ENCODE measurements around the gene FUBP3.

Gene FUBP3, protein sequence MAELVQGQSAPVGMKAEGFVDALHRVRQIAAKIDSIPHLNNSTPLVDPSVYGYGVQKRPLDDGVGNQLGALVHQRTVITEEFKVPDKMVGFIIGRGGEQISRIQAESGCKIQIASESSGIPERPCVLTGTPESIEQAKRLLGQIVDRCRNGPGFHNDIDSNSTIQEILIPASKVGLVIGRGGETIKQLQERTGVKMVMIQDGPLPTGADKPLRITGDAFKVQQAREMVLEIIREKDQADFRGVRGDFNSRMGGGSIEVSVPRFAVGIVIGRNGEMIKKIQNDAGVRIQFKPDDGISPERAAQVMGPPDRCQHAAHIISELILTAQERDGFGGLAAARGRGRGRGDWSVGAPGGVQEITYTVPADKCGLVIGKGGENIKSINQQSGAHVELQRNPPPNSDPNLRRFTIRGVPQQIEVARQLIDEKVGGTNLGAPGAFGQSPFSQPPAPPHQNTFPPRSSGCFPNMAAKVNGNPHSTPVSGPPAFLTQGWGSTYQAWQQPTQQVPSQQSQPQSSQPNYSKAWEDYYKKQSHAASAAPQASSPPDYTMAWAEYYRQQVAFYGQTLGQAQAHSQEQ

DNA sequence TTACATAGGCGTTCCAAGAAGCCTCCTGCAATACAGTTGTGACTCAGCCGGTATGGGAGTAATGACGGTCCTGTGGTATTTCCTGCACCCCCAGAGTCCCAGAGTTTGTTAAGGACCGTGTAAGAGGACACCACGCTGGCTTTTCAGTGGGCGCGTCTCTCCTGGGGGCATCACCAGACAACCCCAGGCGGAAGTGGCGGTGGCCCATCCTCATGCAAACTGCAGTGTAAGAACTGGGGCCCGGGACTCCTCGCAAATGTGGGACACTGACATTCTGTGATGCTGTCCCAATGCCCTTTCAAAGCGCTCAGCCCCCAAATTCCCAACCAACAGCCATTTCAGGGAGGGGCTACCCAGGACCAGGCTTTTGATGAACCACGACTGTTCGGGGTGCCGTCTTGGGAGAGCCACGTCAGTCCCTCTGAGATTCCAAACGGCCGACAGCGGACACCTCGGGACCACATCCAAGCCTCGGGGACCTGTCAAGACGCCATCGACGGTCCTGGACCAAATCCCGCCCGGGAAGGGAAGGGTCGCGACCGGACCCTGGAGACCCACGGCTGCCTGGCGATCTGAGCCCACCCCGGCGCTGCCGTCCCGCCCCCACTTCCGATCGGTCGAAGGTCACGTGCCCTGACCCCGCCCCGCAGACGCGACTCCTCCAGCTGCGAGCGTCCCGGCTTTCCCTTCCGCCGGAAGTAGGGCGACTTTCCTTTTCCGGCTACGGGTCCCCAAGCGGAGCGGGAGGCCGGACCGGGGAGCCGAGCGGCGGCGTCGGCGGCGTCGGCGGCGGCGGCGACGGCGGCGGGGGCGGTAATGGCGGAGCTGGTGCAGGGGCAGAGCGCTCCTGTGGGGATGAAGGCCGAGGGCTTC, at the start of gene FUBP3:
Gene FUBP3, plus strand, starts transcription at position 713 of the 873 bp plus-strand sequence. Its CDS starts 104 bp downstream, at position 817.
- Histone ChIP-seq H3K27ac (ENCODE audit: low read depth, low read length) (peak within 1 kb of the TSS; percentile 75), H3K4me3 (ENCODE audit: low read depth in 1 of 2, low read length in 2 of 2) (peak within 1 kb of the TSS; percentile 93 to 98), H3K9ac (ENCODE audit: low read depth in 1 of 2, low read length in 2 of 2) (peak within 1 kb of the TSS; percentile 84 to 95), H3K36me3 (ENCODE audit: control insufficient read depth in 1 of 2, insufficient read depth in 2 of 2, low read length in 2 of 2) (no peaks in the 10 kb centered on the region), H3K9me3 (ENCODE audit: control insufficient read depth in 1 of 2, low read length in 2 of 2) (no peaks in the 10 kb centered on the region), H3K4me1 (ENCODE audit: control insufficient read depth in 1 of 2, insufficient read depth in 2 of 2, low read length in 2 of 2) (peaks cover 18 to 25% of the 10 kb centered on the region in 2 donors), H3K27me3 (ENCODE audit: control insufficient read depth in 1 of 2, insufficient read depth in 2 of 2, low read length in 2 of 2) (no peaks in the 10 kb centered on the region)

DNA sequence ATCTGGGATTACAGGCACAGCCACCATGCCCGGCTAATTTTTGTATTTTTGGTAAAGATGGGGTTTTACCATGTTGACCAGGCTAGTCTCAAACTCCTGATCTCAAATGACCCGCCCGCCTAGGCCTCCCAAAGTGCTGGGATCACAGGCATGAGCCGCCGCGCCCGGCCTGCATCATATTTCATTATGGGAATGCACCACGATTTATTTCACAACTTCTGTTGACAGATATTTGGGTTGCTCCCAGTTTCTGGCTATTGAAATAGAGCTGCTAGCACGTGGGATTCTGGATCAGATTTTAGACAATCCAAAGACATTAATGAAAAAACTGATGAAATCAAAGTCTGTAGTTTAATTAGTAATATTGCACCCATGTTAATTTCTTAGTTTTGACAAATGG, 48.4 kb upstream of the FUBP3 start:
- H3K9me3 ChIP-seq (ENCODE audit: control insufficient read depth in 1 of 2, low read length in 2 of 2) = no peaks in the 10 kb centered on the region
- no peaks in the 10 kb centered on the region for H3K4me1 ChIP-seq (ENCODE audit: control insufficient read depth in 1 of 2, insufficient read depth in 2 of 2, low read length in 2 of 2)
- peaks cover 8% of the 10 kb centered on the region in 2 donors for H3K27me3 ChIP-seq (ENCODE audit: control insufficient read depth in 1 of 2, insufficient read depth in 2 of 2, low read length in 2 of 2)
- no peaks in the 10 kb centered on the region for H3K36me3 ChIP-seq (ENCODE audit: control insufficient read depth in 1 of 2, insufficient read depth in 2 of 2, low read length in 2 of 2)
- no peak overlapping the region for H3K4me3 ChIP-seq (ENCODE audit: low read depth in 1 of 2, low read length in 2 of 2)
- no peak overlapping the region for H3K9ac ChIP-seq (ENCODE audit: low read depth in 1 of 2, low read length in 2 of 2)
- H3K27ac ChIP-seq (ENCODE audit: low read depth, low read length) = no peak overlapping the region

DNA sequence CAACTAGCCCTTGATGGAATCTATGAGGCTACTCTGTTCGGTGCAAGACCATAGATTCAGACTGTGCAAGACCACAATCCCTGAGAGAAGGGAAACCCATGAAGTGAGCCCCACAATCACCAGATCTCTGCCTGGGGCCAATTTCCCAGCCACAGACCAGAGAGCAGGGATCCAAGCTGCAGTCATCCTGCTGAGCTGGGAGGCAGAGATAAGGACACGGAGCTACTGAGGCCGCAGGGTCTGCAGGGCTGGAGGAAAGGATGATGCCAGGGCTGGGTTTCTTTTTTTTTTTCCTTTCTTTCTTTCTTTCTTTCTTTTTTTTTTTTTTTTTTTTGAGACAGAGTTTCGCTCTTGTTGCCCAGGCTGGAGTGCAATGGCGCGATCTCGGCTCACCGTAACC, 47.7 kb upstream of the FUBP3 start:
- Histone ChIP-seq H3K27ac (ENCODE audit: low read depth, low read length) (no peak overlapping the region), H3K27me3 (ENCODE audit: control insufficient read depth in 1 of 2, insufficient read depth in 2 of 2, low read length in 2 of 2) (peaks cover 14 to 16% of the 10 kb centered on the region in 2 donors), H3K9me3 (ENCODE audit: control insufficient read depth in 1 of 2, low read length in 2 of 2) (no peaks in the 10 kb centered on the region), H3K9ac (ENCODE audit: low read depth in 1 of 2, low read length in 2 of 2) (no peak overlapping the region), H3K4me3 (ENCODE audit: low read depth in 1 of 2, low read length in 2 of 2) (no peak overlapping the region), H3K36me3 (ENCODE audit: control insufficient read depth in 1 of 2, insufficient read depth in 2 of 2, low read length in 2 of 2) (no peaks in the 10 kb centered on the region), H3K4me1 (ENCODE audit: control insufficient read depth in 1 of 2, insufficient read depth in 2 of 2, low read length in 2 of 2) (no peaks in the 10 kb centered on the region)

DNA sequence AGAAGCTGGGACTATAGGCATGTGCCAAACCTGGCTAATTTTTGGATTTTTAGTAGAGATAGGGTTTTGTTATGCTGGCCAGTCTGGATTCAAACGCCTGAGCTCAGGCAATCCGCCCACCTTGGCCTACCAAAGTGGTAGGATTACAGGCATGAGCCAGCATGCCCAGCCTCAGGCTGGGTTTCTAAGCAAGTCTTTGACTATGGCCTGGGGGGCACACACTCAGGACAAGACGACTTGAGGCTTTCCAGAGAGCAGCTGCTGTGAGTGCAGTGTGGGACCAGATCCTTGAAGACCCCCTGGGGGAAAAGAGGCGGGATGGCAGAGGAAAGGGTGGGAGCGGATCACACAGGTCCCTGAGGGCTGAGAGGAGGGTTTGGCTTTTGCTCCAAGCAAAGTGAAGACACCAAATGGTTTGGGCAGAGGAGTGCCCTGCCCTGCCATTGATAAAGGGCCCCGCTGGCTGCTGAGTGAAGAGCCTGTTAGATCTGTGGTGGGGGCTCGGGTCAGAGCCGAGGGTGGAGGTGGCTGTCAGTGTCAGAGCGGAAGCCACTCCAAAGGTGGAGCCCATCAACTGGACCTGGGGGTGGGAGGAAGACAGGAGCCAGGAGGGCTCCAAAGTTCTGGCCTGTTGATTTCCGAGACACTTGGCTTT, 46.8 kb upstream of the FUBP3 start:
- Histone ChIP-seq H3K4me1 (ENCODE audit: control insufficient read depth in 1 of 2, insufficient read depth in 2 of 2, low read length in 2 of 2) (no peaks in the 10 kb centered on the region), H3K9ac (ENCODE audit: low read depth in 1 of 2, low read length in 2 of 2) (no peak overlapping the region), H3K27ac (ENCODE audit: low read depth, low read length) (no peak overlapping the region), H3K36me3 (ENCODE audit: control insufficient read depth in 1 of 2, insufficient read depth in 2 of 2, low read length in 2 of 2) (no peaks in the 10 kb centered on the region), H3K9me3 (ENCODE audit: control insufficient read depth in 1 of 2, low read length in 2 of 2) (no peaks in the 10 kb centered on the region), H3K4me3 (ENCODE audit: low read depth in 1 of 2, low read length in 2 of 2) (no peak overlapping the region), H3K27me3 (ENCODE audit: control insufficient read depth in 1 of 2, insufficient read depth in 2 of 2, low read length in 2 of 2) (peaks cover 22 to 24% of the 10 kb centered on the region in 2 donors)

DNA sequence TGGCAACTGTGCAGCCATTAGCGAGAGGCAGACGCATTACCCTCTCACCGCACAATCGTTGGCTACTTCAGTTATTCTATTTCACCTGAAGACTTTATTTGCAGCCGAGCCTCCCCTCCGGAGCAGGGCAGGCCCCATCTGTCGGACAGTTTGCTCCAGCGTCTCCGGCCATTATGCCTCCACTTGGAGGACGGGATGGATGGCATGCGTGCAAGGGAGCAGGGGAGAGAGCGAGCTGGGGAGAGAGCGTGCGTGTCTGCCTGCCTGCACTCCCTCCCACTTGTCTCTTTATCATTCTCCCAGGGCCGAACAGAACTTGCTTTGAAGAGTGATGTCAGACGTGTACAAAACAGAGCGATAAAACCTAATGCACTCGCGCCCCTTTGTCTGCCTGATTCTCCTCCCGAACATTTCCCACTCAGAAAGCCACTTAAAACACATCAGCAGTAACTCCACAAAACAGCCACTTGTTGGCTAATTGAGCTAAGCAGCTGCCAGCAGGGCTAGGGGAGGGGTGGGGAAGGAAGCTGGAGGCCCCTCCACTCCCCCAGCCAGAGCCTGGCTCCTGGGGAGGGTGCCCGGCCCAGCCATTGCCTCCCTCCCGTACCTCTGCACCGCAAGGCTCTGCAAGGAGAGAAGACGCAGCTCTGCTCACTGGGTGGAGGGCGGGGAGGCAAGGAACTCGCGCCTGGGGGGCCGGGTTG, 43.4 kb upstream of the FUBP3 start:
- Histone ChIP-seq H3K4me1 (ENCODE audit: control insufficient read depth in 1 of 2, insufficient read depth in 2 of 2, low read length in 2 of 2) (no peaks in the 10 kb centered on the region), H3K9ac (ENCODE audit: low read depth in 1 of 2, low read length in 2 of 2) (no peak overlapping the region), H3K9me3 (ENCODE audit: control insufficient read depth in 1 of 2, low read length in 2 of 2) (no peaks in the 10 kb centered on the region), H3K36me3 (ENCODE audit: control insufficient read depth in 1 of 2, insufficient read depth in 2 of 2, low read length in 2 of 2) (no peaks in the 10 kb centered on the region), H3K27ac (ENCODE audit: low read depth, low read length) (no peak overlapping the region), H3K4me3 (ENCODE audit: low read depth in 1 of 2, low read length in 2 of 2) (peak overlapping the region in 1 of 2 donors; percentile 37), H3K27me3 (ENCODE audit: control insufficient read depth in 1 of 2, insufficient read depth in 2 of 2, low read length in 2 of 2) (peaks cover 38 to 41% of the 10 kb centered on the region in 2 donors)

DNA sequence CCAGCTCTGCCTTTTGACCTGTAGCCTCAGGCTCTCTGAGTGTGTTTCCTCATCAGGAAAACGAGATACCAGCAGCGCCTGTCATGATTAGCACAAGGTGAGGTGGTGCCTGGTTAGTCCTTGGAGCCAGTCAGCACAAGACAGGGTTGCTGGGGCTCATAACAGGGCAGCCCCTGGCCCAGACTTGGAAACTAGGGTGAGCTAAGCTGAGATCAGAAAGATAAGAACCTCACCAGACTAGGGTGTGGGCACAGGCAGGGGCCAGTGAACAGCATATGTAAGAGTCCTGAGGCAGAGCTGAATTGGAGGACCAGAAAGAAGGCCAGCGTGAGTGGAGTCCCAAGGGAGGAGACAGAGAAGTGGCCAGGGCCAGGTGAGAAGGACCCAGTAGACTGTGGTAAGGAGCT, 42.7 kb upstream of the FUBP3 start:
- H3K9ac ChIP-seq (ENCODE audit: low read depth in 1 of 2, low read length in 2 of 2) = no peak overlapping the region
- H3K4me1 ChIP-seq (ENCODE audit: control insufficient read depth in 1 of 2, insufficient read depth in 2 of 2, low read length in 2 of 2) = no peaks in the 10 kb centered on the region
- H3K36me3 ChIP-seq (ENCODE audit: control insufficient read depth in 1 of 2, insufficient read depth in 2 of 2, low read length in 2 of 2) = no peaks in the 10 kb centered on the region
- H3K9me3 ChIP-seq (ENCODE audit: control insufficient read depth in 1 of 2, low read length in 2 of 2) = no peaks in the 10 kb centered on the region
- no peak overlapping the region for H3K27ac ChIP-seq (ENCODE audit: low read depth, low read length)
- peaks cover 38 to 41% of the 10 kb centered on the region in 2 donors for H3K27me3 ChIP-seq (ENCODE audit: control insufficient read depth in 1 of 2, insufficient read depth in 2 of 2, low read length in 2 of 2)
- H3K4me3 ChIP-seq (ENCODE audit: low read depth in 1 of 2, low read length in 2 of 2) = no peak overlapping the region

DNA sequence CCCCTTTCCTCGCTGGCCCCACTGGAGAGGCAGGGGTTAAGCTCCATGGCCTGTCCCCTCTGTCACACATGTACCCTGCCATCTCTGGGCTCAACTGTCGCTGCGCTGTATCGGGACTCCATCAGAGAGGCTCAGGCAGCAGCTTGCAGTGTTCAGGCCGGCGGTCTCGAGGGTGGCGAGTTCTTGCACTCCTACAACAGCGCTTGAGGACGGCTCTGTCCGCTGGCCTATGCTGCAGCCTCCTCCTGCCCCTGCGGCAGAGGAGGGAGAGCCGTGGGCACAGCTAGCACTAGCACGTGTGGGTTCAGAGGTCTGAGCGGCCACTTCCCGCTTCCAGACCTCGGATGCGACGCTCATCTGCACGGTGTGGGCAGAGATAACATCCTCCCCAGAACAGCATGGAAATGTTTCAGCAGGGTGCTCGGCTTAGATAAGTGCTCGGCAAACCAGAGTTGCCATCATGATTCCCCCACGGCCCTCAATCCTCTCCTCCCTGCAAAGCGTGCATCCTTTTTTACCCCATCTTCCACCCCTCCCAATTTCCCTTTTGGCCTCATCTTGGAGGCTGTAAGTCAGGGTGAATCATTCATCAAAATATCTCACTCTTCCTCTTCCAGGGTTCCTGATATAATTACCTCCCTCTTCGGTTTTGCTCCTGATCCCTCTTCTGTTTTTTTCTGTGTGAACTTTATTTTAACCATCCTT, 41.9 kb upstream of the FUBP3 start:
- Histone ChIP-seq H3K27ac (ENCODE audit: low read depth, low read length) (no peak overlapping the region), H3K4me1 (ENCODE audit: control insufficient read depth in 1 of 2, insufficient read depth in 2 of 2, low read length in 2 of 2) (no peaks in the 10 kb centered on the region), H3K4me3 (ENCODE audit: low read depth in 1 of 2, low read length in 2 of 2) (no peak overlapping the region), H3K27me3 (ENCODE audit: control insufficient read depth in 1 of 2, insufficient read depth in 2 of 2, low read length in 2 of 2) (peaks cover 38 to 41% of the 10 kb centered on the region in 2 donors), H3K9me3 (ENCODE audit: control insufficient read depth in 1 of 2, low read length in 2 of 2) (no peaks in the 10 kb centered on the region), H3K9ac (ENCODE audit: low read depth in 1 of 2, low read length in 2 of 2) (no peak overlapping the region), H3K36me3 (ENCODE audit: control insufficient read depth in 1 of 2, insufficient read depth in 2 of 2, low read length in 2 of 2) (no peaks in the 10 kb centered on the region)

DNA sequence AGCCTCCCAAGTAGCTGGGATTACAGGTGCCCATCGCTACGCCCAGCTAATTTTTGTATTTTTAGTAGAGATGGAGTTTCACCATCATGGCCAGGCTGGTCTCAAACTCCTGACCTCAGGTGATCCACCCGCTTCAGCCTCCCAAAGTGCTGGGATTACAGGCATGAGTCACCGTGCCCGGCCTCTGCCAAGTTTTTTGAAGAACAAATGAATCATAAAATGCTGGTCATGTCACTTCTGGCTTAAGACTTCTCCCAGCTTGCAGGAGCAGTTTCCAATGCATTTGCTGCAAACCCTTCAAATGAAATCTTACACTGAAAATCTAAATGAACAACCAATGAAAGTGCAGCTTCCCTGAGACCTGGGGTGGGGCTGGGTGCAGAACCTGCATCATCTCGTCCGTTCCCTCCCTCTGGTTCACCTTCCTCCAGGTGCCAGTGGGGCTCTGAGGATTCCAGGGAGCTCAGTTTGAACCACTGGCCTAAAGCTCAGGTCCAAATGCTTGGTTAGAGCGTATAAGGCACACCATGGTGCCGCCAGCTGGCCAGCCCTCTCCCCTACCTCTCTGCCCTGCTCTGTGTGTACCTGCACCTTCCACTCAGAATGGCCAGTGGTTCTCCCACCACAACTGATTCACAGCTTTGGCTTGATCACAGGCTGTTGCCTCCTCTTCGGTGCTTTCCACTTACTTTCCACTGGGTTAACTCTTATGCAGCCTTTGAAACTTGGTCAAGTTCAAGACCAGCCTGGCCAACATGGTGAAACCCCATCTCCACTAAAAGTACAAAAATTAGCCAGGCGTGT, 39.8 kb upstream of the FUBP3 start:
- Histone ChIP-seq H3K27ac (ENCODE audit: low read depth, low read length) (no peak overlapping the region), H3K9ac (ENCODE audit: low read depth in 1 of 2, low read length in 2 of 2) (no peak overlapping the region), H3K4me1 (ENCODE audit: control insufficient read depth in 1 of 2, insufficient read depth in 2 of 2, low read length in 2 of 2) (no peaks in the 10 kb centered on the region), H3K9me3 (ENCODE audit: control insufficient read depth in 1 of 2, low read length in 2 of 2) (no peaks in the 10 kb centered on the region), H3K36me3 (ENCODE audit: control insufficient read depth in 1 of 2, insufficient read depth in 2 of 2, low read length in 2 of 2) (no peaks in the 10 kb centered on the region), H3K4me3 (ENCODE audit: low read depth in 1 of 2, low read length in 2 of 2) (no peak overlapping the region), H3K27me3 (ENCODE audit: control insufficient read depth in 1 of 2, insufficient read depth in 2 of 2, low read length in 2 of 2) (peaks cover 38 to 41% of the 10 kb centered on the region in 2 donors)
